ENCODE results near the gene MICAL3.
A peak's percentile ranks its signal among the peaks of the same experiment; 100 is the strongest.

MICAL3 gene

DNA sequence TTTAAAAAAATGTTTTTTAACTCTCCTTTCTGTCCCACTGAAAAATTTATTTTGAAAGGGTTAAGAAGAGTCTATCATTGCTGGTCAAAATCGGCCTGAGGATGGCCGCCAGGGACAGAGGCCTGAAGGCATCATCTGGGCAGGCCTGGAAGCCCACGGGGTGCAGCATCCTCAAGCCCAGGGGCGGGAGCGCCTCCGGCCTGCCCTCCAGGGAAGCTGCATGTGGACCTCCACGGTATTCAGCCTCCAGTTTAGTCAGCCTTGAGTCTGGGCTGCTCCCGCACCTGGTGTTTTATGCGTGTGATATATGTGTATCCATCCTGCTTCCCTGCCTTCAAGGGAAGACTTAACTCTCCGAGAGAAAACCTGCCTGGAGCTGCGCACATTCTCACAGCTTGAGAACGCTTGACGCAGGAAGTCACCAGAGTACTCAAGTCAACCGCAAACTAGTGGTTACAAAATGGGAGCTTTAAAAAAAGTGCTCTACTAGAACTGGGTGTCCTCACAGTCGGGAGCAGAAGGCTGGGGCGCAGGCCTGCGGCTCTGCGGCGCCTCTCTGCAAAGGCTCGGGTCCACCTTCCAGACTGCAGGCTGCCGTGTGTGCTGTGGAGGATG lies 236.5 kb downstream of the MICAL3 start:
- no peak for DNase-seq (ENCODE audit: low read depth)
- TF ChIP-seq, protein P1, sequence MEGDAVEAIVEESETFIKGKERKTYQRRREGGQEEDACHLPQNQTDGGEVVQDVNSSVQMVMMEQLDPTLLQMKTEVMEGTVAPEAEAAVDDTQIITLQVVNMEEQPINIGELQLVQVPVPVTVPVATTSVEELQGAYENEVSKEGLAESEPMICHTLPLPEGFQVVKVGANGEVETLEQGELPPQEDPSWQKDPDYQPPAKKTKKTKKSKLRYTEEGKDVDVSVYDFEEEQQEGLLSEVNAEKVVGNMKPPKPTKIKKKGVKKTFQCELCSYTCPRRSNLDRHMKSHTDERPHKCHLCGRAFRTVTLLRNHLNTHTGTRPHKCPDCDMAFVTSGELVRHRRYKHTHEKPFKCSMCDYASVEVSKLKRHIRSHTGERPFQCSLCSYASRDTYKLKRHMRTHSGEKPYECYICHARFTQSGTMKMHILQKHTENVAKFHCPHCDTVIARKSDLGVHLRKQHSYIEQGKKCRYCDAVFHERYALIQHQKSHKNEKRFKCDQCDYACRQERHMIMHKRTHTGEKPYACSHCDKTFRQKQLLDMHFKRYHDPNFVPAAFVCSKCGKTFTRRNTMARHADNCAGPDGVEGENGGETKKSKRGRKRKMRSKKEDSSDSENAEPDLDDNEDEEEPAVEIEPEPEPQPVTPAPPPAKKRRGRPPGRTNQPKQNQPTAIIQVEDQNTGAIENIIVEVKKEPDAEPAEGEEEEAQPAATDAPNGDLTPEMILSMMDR (conservative IDR thresholded peaks at IDR 0.05; ENCODE audit: low read depth, low read length): no peak
- no peak overlapping the region for H3K4me3 ChIP-seq (ENCODE audit: low read length)

DNA sequence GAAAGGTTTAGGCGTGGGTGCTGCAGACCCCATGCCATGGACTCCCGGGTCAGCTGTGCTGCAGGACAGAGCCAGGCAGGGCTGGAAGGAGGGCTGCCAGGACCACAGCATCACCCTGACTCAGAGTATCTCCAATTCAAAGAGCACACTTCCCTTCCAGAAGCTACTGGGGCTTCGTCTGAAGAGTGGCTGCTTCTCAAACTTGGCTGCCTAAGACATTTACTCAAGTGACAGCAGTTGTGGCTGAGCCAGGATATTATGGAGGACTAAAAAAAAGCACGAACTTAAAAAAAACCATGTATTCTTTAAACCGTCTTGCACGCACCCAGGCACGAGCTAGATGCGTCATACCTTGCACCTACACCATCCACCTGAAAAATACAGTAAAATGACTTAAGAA lies 237.1 kb downstream of the MICAL3 start:
- H3K4me3 ChIP-seq (ENCODE audit: low read length): no peak overlapping the region
- DNase-seq (ENCODE audit: low read depth): no peak
- TF ChIP-seq, protein P1 (conservative IDR thresholded peaks at IDR 0.05; ENCODE audit: low read depth, low read length): no peak

DNA sequence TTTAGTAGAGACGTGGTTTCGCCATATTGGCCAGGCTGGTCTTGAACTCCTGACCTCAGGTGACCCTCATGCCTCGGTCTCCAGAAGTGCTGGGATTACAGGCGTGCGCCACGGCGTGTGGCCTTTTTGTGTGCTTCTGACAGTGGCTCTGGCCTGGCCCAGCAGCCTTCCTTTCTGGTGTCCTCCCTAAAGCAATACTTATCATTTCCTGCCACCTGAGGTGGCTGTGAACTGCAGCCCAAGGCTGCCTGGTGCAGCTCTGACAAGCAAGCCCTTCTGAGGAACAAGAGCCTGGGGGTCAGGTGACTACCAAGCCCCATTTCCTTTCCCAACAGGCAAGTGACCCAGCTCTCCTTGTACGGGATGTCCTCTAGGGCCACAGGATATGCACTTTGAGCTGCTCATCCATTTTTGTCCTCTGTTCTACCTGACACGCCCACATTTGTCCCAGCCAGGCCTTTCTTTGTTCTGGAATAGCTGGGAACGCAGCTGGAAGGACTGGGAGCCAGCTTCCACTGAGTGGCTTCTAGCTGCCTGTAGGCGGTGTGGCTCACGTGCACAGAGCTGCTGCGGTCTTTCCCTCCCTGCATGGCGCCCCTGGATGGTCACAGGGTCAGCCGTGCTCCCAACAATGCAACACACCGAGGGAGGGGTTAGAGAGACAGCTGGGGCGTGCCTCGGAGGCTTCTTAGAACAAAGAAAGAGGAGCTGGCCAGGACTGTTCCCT lies 237.8 kb downstream of the MICAL3 start:
- H3K4me3 ChIP-seq (ENCODE audit: low read length): no peak overlapping the region
- TF ChIP-seq, protein P1 (conservative IDR thresholded peaks at IDR 0.05; ENCODE audit: low read depth, low read length): peak; percentile 1
- no peak for DNase-seq (ENCODE audit: low read depth)

DNA sequence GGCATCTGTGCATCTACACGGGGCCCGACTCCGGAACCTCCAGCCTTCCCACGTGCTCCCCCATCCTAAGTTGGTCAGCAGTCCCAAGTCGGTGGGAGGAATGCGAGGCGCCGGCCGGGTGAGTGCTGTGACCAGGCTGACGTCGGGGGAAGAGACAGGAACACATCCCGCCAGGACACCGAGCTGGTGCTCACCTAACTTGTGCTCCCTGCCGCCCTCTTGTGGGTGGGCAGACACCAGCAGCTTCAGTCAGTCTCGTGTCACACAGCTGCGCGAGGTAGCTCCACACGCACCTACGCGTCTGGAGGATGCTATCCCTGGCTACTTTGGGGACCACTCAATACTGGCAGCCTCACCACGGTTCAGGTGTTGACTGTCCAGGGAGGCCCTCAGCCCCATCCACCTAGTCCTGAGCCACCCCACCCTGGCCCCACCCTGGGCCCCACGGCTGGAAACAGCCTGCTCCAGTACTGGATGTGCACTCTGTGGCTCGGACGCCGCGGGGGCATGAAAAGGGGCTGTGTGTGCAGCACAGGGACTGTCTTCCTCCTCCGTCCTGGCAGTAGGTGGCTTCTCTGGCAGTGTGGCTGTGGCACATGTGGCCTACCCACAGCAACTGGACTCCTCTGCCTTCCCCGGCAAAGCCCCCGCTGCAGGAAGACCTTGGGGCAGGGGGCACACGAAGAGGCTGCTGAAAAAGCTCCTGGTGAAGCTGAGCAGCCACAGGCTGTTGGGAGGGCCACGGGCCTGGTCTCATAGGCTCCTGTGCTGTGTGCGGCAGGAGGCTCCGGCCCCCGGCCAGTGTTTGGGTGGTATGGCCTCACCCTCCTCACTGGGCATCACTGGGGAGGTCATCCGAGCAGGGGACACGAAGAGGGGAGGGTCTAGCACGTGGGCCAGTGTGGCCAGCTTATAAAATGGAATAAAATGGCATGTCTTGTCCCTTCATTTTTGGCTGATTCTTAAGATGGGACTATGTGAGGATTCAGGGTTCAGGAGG lies 238.9 kb downstream of the MICAL3 start:
- no peak overlapping the region for H3K4me3 ChIP-seq (ENCODE audit: low read length)
- DNase-seq (ENCODE audit: low read depth): no peak
- TF ChIP-seq, protein P1 (conservative IDR thresholded peaks at IDR 0.05; ENCODE audit: low read depth, low read length): peak; percentile 62

DNA sequence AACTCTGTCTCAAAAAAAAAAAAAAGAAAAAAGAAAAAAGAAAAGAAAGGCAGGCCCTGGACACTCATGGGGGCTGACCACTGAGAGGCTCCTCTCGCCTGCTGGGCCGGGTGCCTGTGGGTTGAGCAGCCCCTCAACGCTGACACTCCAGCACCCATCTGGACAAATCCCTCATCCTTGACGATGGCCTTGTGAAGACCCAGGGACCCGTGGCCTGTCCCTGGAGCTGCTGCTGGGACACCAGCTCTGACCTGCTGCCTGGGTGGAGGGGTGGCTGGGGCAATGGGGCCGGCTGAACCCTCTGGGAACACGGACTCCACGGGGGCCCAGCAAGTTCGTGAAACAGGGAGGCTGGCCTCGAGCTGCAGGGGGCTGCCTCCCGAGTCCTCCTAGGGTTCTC lies 239.6 kb downstream of the MICAL3 start:
- no peak for DNase-seq (ENCODE audit: low read depth)
- H3K4me3 ChIP-seq (ENCODE audit: low read length): no peak overlapping the region
- TF ChIP-seq, protein P1 (conservative IDR thresholded peaks at IDR 0.05; ENCODE audit: low read depth, low read length): no peak

DNA sequence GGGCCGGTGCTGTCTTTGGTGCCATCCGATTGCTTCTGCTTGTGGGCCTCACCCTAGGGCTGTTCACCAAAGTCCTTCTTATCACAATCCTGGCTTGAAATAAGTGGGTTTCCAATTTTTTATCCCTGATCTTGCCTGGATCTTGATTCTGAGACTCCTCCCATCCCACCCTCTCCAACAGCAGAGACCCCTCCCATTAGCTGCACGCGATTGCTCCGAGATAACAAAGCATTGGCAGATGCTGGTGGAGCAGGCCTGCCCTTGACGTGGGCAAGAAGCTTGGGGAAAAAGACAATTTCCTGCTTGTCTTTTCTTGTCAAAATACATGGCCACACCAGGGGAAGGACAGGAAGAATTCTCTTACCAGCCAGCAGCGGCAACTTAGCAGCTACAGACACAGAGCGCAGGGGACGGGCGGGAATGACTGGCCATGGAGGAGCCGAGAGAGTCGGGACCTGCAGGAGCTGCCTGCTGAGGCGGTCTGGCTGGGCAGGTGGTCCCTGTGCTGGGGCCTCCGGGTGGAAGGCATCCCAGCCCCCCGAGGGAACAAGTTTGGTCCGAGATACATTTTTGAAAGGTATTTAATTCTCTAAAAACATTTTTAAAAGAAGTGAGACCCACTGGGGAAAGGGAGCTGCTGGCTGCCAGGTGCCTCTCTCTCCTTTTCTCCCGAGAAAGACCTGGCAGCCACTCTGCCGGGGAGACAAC lies 240.4 kb downstream of the MICAL3 start:
- H3K4me3 ChIP-seq (ENCODE audit: low read length): no peak overlapping the region

More for the DNA sequence above, 240.4 kb downstream of the MICAL3 start:
- TF ChIP-seq, protein P1 (conservative IDR thresholded peaks at IDR 0.05; ENCODE audit: low read depth, low read length): no peak
- no peak for DNase-seq (ENCODE audit: low read depth)

Data from retinal pigment epithelial cell (primary cell).